ENCODE results near the gene GIPC1. TPM values are rescaled to one million over a fixed set of nuclear protein-coding genes. Genes with fewer than 3 reads are reported as not detected.

Gene GIPC1
- total and polyA plus RNA-seq, 9 of the 15 experiments (the other 6 are each of a cell fraction or from before 2014, with no cell fraction given): 0.49 to 54.7 (median 24.8) TPM

GRCh38 chr19:14517446-14517839 lies 21.5 kb upstream of the GIPC1 start (continued):
- TF ChIP-seq ZC3H4 (CRISPR knock-in tag; IDR thresholded peaks at IDR 0.05; ENCODE audit: borderline replicate concordance) (peak; percentile 15; the same call in 1 of the 2 replicates), TEAD1 (CRISPR knock-in tag; IDR thresholded peaks at IDR 0.05) (0 out of 4 replicates have a peak, but pooled peaks of 1 of the 2 experiments have one; percentile 5), PTRF (tag; IDR thresholded peaks at IDR 0.05) (no peak), POLR2H (tag; IDR thresholded peaks at IDR 0.05; ENCODE audit: low read depth) (no peak), POLR2AphosphoS2 (IDR thresholded peaks at IDR 0.05; ENCODE audit: low read length) (0 out of 2 replicates have a peak, but pooled peaks have one; percentile 19), CREBBP (IDR thresholded peaks at IDR 0.05; ENCODE audit: low read depth, low read length) (no peak), RAD51 (IDR thresholded peaks at IDR 0.05; ENCODE audit: borderline replicate concordance, low read depth) (no peak), C11orf30 (IDR thresholded peaks at IDR 0.05; ENCODE audit: low read depth) (no peak), ARNT (IDR thresholded peaks at IDR 0.05) (no peak), ZNF57 (CRISPR knock-in tag; IDR thresholded peaks at IDR 0.05) (no peak), ZNF197 (CRISPR knock-in tag; IDR thresholded peaks at IDR 0.05; ENCODE audit: low read depth) (no peak), ELF2 (CRISPR knock-in tag; IDR thresholded peaks at IDR 0.05) (0 out of 2 replicates have a peak, but pooled peaks have one; percentile 36), E2F4 (CRISPR knock-in tag; IDR thresholded peaks at IDR 0.05; ENCODE audit: low read depth) (no peak), SMARCB1 (IDR thresholded peaks at IDR 0.05; ENCODE audit: insufficient read length, low read depth) (no peak), MTA3 (IDR thresholded peaks at IDR 0.05; ENCODE audit: borderline replicate concordance) (no peak), NR2F6 (CRISPR knock-in tag; IDR thresholded peaks at IDR 0.05) (no peak), STAT5B (CRISPR knock-in tag; IDR thresholded peaks at IDR 0.05) (no peak), TOE1 (IDR thresholded peaks at IDR 0.05; ENCODE audit: borderline replicate concordance) (no peak), TOE1 (CRISPR knock-in tag; IDR thresholded peaks at IDR 0.05; ENCODE audit: borderline replicate concordance, low read depth) (no peak), REST (IDR thresholded peaks at IDR 0.05; ENCODE audit: borderline replicate concordance) (no peak), REST (CRISPR knock-in tag; IDR thresholded peaks at IDR 0.05; ENCODE audit: low read depth) (no peak)

Measured in K562 (cell line).